ENCODE measurements around the gene HIP1. TPM values are rescaled to one million over a fixed set of nuclear protein-coding genes. Genes with fewer than 3 reads are reported as not detected.
A peak's percentile ranks its signal among the peaks of the same experiment; 100 is the strongest.

The HIP1 gene
- total and polyA plus RNA-seq, 9 of the 15 experiments (the other 6 are each of a cell fraction or from before 2014, with no cell fraction given): 2.4 to 13.7 (median 9.5) TPM

- TF ChIP-seq ATF1 (CRISPR knock-in tag; IDR thresholded peaks at IDR 0.05) (no peak), ATF1 (tag; IDR thresholded peaks at IDR 0.05) (0 out of 2 replicates have a peak, but pooled peaks have one; percentile 8), ZNF592 (IDR thresholded peaks at IDR 0.05) (no peak), BRD4 (IDR thresholded peaks at IDR 0.05) (no peak), ARID2 (IDR thresholded peaks at IDR 0.05) (no peak), ARID1B (IDR thresholded peaks at IDR 0.05) (peak; percentile 86), MIER1 (IDR thresholded peaks at IDR 0.05; ENCODE audit: low read depth) (no peak), ZC3H4 (CRISPR knock-in tag; IDR thresholded peaks at IDR 0.05; ENCODE audit: borderline replicate concordance) (no peak), MLLT1 (IDR thresholded peaks at IDR 0.05) (no peak), ZNF507 (tag; conservative IDR thresholded peaks at IDR 0.05) (no peak), ZKSCAN1 (IDR thresholded peaks at IDR 0.05; ENCODE audit: low read depth, low read length) (0 out of 2 replicates have a peak, but pooled peaks have one; percentile 33), NFE2L1 (tag; IDR thresholded peaks at IDR 0.05; ENCODE audit: borderline replicate concordance, low read depth) (no peak), ZNF354B (CRISPR knock-in tag; IDR thresholded peaks at IDR 0.05) (no peak), ZNF41 (CRISPR knock-in tag; conservative IDR thresholded peaks at IDR 0.05) (no peak), ZNF408 (CRISPR knock-in tag; IDR thresholded peaks at IDR 0.05; ENCODE audit: low read depth) (no peak), MBD1 (CRISPR knock-in tag; IDR thresholded peaks at IDR 0.05) (0 out of 2 replicates have a peak, but pooled peaks have one; percentile 17), YBX1 (IDR thresholded peaks at IDR 0.05) (no peak), RBFOX2 (IDR thresholded peaks at IDR 0.05; ENCODE audit: low read depth, low read length) (no peak), TFE3 (CRISPR knock-in tag; IDR thresholded peaks at IDR 0.05) (no peak), POLR2G (IDR thresholded peaks at IDR 0.05; ENCODE audit: low read depth, low read length) (no peak), KDM1A (IDR thresholded peaks at IDR 0.05) (no peak), NONO (IDR thresholded peaks at IDR 0.05; ENCODE audit: low read depth in 2 of 2, low read length in 1 of 2) (no peak), RBM39 (optimal IDR thresholded peaks at IDR 0.05; ENCODE audit: low read depth, low read length) (no peak)
Measured at GRCh38 chr7:75631711-75632110, 107.0 kb downstream of the HIP1 start (continued).
